Measurements from ENCODE around the gene KREMEN2. TPM values are rescaled to one million over a fixed set of nuclear protein-coding genes. Genes with fewer than 3 reads are reported as not detected.
"Not testable (repeated sequence)": the region's sequence is repeated elsewhere in the genome, so short reads cannot be mapped to it uniquely, and the experiment has no call there.

The KREMEN2 gene
- total and polyA plus RNA-seq, 2 of the 13 experiments (the other 11 are each of a cell fraction or from before 2014, with no cell fraction given) = 0.48 to 1.2 TPM

DNA sequence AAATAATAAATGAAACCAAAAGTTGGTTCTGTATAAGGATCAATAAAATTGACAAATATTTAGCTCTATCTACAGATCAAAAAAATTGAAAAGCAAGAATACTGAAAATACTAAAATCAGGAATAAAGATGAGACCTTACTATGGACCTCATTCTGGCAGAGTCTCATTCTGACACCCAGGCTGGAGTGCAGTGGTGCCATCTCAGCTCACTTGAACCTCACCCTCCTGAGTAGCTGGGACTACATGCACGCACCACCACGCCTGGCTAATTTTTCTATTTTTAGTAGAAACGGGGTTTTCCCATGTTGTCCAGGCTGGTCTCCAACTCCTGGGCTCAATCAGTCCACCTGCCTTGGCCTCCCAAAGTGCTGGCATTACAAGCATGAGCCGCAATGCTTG lies 22.0 kb upstream of the KREMEN2 start:
- no peaks in the 10 kb centered on the region for H3K27me3 ChIP-seq (ENCODE audit: control insufficient read depth in 1 of 2, insufficient read depth in 2 of 2, low read length in 2 of 2)
- BruUV-seq (replicated peaks) = no TSS peak

DNA sequence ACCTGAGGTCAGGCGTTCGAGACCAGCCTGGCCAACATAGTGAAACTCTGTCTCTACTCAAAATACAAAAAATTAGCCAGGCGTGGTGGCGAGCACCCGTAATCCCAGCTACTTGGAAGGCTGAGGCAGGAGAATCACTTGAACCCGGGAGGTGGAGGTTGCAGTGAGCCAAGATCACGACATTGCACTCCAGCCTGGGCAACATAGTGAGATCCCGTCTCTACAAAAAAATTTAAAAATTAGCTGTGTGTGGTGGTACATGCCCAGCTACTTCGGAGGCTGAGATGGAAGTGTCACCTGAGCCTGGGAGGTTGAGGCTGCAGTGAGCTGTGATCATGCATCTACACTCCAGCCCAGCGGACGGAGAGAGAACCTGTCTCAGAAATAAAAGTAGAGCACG lies 20.4 kb upstream of the KREMEN2 start:
- H3K9me3 ChIP-seq (ENCODE audit: low read length); H3K27me3 ChIP-seq (ENCODE audit: control insufficient read depth in 1 of 2, insufficient read depth in 2 of 2, low read length in 2 of 2); H2AFZ ChIP-seq (ENCODE audit: low read length); in situ Hi-C loops (cut with HindIII; ENCODE audit: extremely low pct_ligation_motif_present, low pct_unique_long_range_greater_than_20kb); H3K27ac ChIP-seq (ENCODE audit: extremely low read length, insufficient read depth, low read length); DNase-seq (ENCODE audit: low spot score); FAIRE-seq; H3K4me1 ChIP-seq (ENCODE audit: insufficient read depth, low read length); H3K4me3 ChIP-seq (replicated peaks in 1 of 3; ENCODE audit: insufficient read depth in 1 of 3, low read depth in 2 of 3, low read length in 3 of 3); CTCF ChIA-PET (ENCODE audit: low intra/inter-chr PET ratio, low total read pairs); H4K20me1 ChIP-seq (ENCODE audit: insufficient read depth, low read length); H3K79me2 ChIP-seq (ENCODE audit: insufficient read depth, low read length); H3K9ac ChIP-seq (ENCODE audit: insufficient read depth, low read depth, low read length); H3K4me2 ChIP-seq (ENCODE audit: low read depth, low read length); intact Hi-C loops (cut with micrococcal nuclease; ENCODE audit: unreplicated experiment); POLR2A ChIA-PET; ATAC-seq; BruUV-seq (replicated peaks): not testable (repeated sequence)
- H3K36me3 ChIP-seq (replicated peaks in 1 of 2; ENCODE audit: control insufficient read depth in 1 of 2, insufficient read depth in 2 of 2, low read length in 2 of 2) = peaks cover 3 to 24% of the 10 kb centered on the region in 2 experiments; a peak in 4 of 5 replicates
- 97% methylated on average over 12 of the region's 12 CpGs for WGBS (ENCODE audit: low lambda C conversion rate)

More for the DNA sequence above, 22.0 kb upstream of the KREMEN2 start:
- H3K4me3 ChIP-seq (replicated peaks in 1 of 3; ENCODE audit: insufficient read depth in 1 of 3, low read depth in 2 of 3, low read length in 3 of 3) = no peak overlapping the region
- DNase-seq (ENCODE audit: low spot score) = no peak
- no peak overlapping the region for H2AFZ ChIP-seq (ENCODE audit: low read length)
- H4K20me1 ChIP-seq (ENCODE audit: insufficient read depth, low read length) = no peaks in the 10 kb centered on the region
- intact Hi-C loops (cut with micrococcal nuclease; ENCODE audit: unreplicated experiment) = no loop called here
- no peaks in the 10 kb centered on the region for H3K79me2 ChIP-seq (ENCODE audit: insufficient read depth, low read length)
- CTCF ChIA-PET (ENCODE audit: low intra/inter-chr PET ratio, low total read pairs) = no interaction called here
- in situ Hi-C loops (cut with HindIII; ENCODE audit: extremely low pct_ligation_motif_present, low pct_unique_long_range_greater_than_20kb) = no loop called here
- H3K27ac ChIP-seq (ENCODE audit: extremely low read length, insufficient read depth, low read length) = no peak overlapping the region
- TF ChIP-seq ZNF331 (CRISPR knock-in tag; IDR thresholded peaks at IDR 0.05) (no peak), ZNF44 (CRISPR knock-in tag; IDR thresholded peaks at IDR 0.05) (no peak), PCBP2 (optimal IDR thresholded peaks at IDR 0.05; ENCODE audit: low read depth, low read length, poor library complexity, severe bottlenecking) (no peak), RARA (CRISPR knock-in tag; IDR thresholded peaks at IDR 0.05) (no peak), ZNF549 (CRISPR knock-in tag; IDR thresholded peaks at IDR 0.05) (no peak)
- FAIRE-seq = no peak
- POLR2A ChIA-PET = interaction anchor here (0.7 kb wide), 1 partner anchor 15 kb away, joined by 4 read pairs; no protein-coding TSS in a partner anchor
- peaks cover 5 to 34% of the 10 kb centered on the region in 2 experiments; a peak in 4 of 5 replicates for H3K36me3 ChIP-seq (replicated peaks in 1 of 2; ENCODE audit: control insufficient read depth in 1 of 2, insufficient read depth in 2 of 2, low read length in 2 of 2)
- H3K4me1 ChIP-seq (ENCODE audit: insufficient read depth, low read length) = no peaks in the 10 kb centered on the region
- no peak for ATAC-seq
- 94% methylated on average over 4 of the region's 4 CpGs for WGBS (ENCODE audit: low lambda C conversion rate)
- H3K9ac ChIP-seq (ENCODE audit: insufficient read depth, low read depth, low read length) = no peak overlapping the region
- H3K4me2 ChIP-seq (ENCODE audit: low read depth, low read length) = no peak overlapping the region
- H3K9me3 ChIP-seq (ENCODE audit: low read length) = no peaks in the 10 kb centered on the region

Measured in HepG2 (cell line).